HEK293T (cell line): ENCODE measurements around the gene SNX18.

Experiments
- ARNT ChIP-seq: fragments of 450-650 bp; IDR thresholded peaks from 2 replicates; pipeline ENCODE4 v1.6.1; 2017; ENCODE audit warnings: mild to moderate bottlenecking
- CTBP1 ChIP-seq: fragments of 450-650 bp; IDR thresholded peaks from 2 replicates; pipeline ENCODE4 v1.6.1; 2016; ENCODE audit warnings: borderline replicate concordance
- ELF4 ChIP-seq: fragments of 450-650 bp; IDR thresholded peaks from 2 replicates; pipeline ENCODE4 v1.6.1; 2017; ENCODE audit warnings: antibody characterized with exemption
- FOXA1 ChIP-seq: fragments of 450-650 bp; IDR thresholded peaks from 2 replicates; pipeline ENCODE4 v1.6.1; 2016; ENCODE audit warnings: mild to moderate bottlenecking
- FOXK2 ChIP-seq: fragments of 450-650 bp; IDR thresholded peaks from 2 replicates; pipeline ENCODE4 v1.6.1; 2016; ENCODE audit warnings: mild to moderate bottlenecking
- FOXM1 ChIP-seq: fragments of 450-650 bp; IDR thresholded peaks from 2 replicates; pipeline ENCODE4 v1.6.1; 2017; ENCODE audit warnings: mild to moderate bottlenecking, borderline replicate concordance
- HDGF ChIP-seq: fragments of 450-650 bp; IDR thresholded peaks from 2 replicates; pipeline ENCODE4 v1.6.1; 2017; ENCODE audit warnings: antibody characterized with exemption, borderline replicate concordance
- L3MBTL2 ChIP-seq: fragments of 450-650 bp; conservative IDR thresholded peaks from 2 replicates; pipeline ENCODE4 v1.6.1; 2016; ENCODE audit warnings: mild to moderate bottlenecking
- PKNOX1 ChIP-seq: fragments of 450-650 bp; IDR thresholded peaks from 2 replicates; pipeline ENCODE4 v1.6.1; 2016
- SP1 ChIP-seq: fragments of 450-650 bp; IDR thresholded peaks from 2 replicates; pipeline ENCODE4 v1.6.1; 2017
- SUZ12 ChIP-seq: fragments of 450-650 bp; IDR thresholded peaks from 2 replicates; pipeline ENCODE4 v1.6.1; 2016; ENCODE audit warnings: mild to moderate bottlenecking
- TARDBP ChIP-seq: fragments of 450-650 bp; IDR thresholded peaks from 2 replicates; pipeline ENCODE4 v1.6.1; 2016
- ZNF384 ChIP-seq: fragments of 450-650 bp; IDR thresholded peaks from 2 replicates; pipeline ENCODE4 v1.6.1; 2016

DNA sequence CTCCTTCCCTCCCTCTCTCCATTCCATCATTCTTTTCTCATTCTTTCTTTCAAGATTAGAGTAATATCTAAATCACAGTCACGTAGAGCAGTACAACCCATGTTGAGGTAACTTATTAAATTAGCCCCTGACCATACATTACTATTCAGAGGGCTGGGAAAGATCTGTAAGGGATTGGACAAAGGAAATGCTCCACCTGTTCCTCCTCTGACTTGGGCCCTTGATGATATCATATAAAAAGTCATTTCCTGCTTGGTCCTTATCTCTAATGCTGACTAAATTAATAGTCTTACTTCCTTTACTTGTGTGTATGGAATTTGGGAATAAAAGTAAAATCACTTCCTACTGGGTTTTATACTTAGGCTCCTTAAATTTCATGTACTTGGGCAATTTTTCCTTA lies 40.8 kb downstream of the SNX18 start:
- TF ChIP-seq SUZ12 (no peak), CTBP1 (no peak), HDGF (no peak), ZNF384 (no peak), PKNOX1 (no peak), TARDBP (no peak), FOXA1 (no peak), SP1 (no peak), ELF4 (no peak), ARNT (no peak), L3MBTL2 (no peak), FOXK2 (no peak), FOXM1 (no peak)
